Occipital lobe (tissue), 2 donors: ENCODE data around the gene PDCD1. TPM values are rescaled to one million over a fixed set of nuclear protein-coding genes. Genes with fewer than 3 reads are reported as not detected.

Source experiments
- DNase-seq: peaks from one replicate; lab custom pipeline; 2025; lab: John Stamatoyannopoulos, UW
- total RNA-seq: library from RNA; depleted of rRNA; stranded (reverse); fragments of >200 nt; gene quantifications from one replicate; pipeline ENCODE4 v1.2.3, GENCODE V29; 2014

PDCD1 gene
- total RNA-seq, 1 donor from 2014 or later, result not detected

- no peak for DNase-seq
These were observed 5.6 kb downstream of the PDCD1 start for GRCh38 chr2:241852981-241853631.

- no peak for DNase-seq
These were observed 6.3 kb downstream of the PDCD1 start for GRCh38 chr2:241852116-241852980.

GRCh38 chr2:241851325-241852115 lies 7.2 kb downstream of the PDCD1 start:
- DNase-seq, result no peak

GRCh38 chr2:241850544-241851324 lies 8.0 kb downstream of the PDCD1 start:
- DNase-seq, result no peak

- DNase-seq, result no peak
These were observed 8.8 kb downstream of the PDCD1 start for GRCh38 chr2:241849616-241850543.

- no peak for DNase-seq
These were observed 9.7 kb downstream of the PDCD1 start for GRCh38 chr2:241848761-241849615.

- no peak for DNase-seq
These were observed 12.3 kb downstream of the PDCD1 start for GRCh38 chr2:241846406-241846805.

GRCh38 chr2:241844831-241845578 lies 13.7 kb downstream of the PDCD1 start:
- DNase-seq, result no peak

GRCh38 chr2:241844066-241844728 lies 14.5 kb downstream of the PDCD1 start:
- DNase-seq, result no peak

GRCh38 chr2:241843321-241844065 lies 15.2 kb downstream of the PDCD1 start:
- no peak for DNase-seq

GRCh38 chr2:241842620-241843211 lies 16.0 kb downstream of the PDCD1 start:
- no peak for DNase-seq

- DNase-seq, result no peak
These were observed 16.7 kb downstream of the PDCD1 start for GRCh38 chr2:241842067-241842415.

- DNase-seq, result no peak
These were observed 17.3 kb downstream of the PDCD1 start for GRCh38 chr2:241841181-241842066.

GRCh38 chr2:241837197-241837965 lies 21.3 kb downstream of the PDCD1 start:
- DNase-seq, result no peak

- no peak for DNase-seq
These were observed 22.4 kb downstream of the PDCD1 start for GRCh38 chr2:241836292-241836691.
